Sigmoid colon (tissue), 4 donors: ENCODE data around the gene ETV5.

Experiments used
- POLR2AphosphoS5 ChIP-seq, 4 donors: sonication (generic); formaldehyde crosslinking; IDR thresholded peaks; one replicate each; pipeline ENCODE4 v1.6.1; 2017; ENCODE audit warnings: antibody characterized with exemption in 4 of 4
- TF ChIP-seq, protein P1 (sequence below), 4 experiments: fragments of 450-650 bp in 3 of 4; fragments of 200-600 bp in 1 of 4; IDR thresholded peaks; one replicate each; pipeline ENCODE4 v1.5.1; 2016 to 2019; ENCODE audit warnings: antibody characterized with exemption in 4 of 4, mild to moderate bottlenecking in 3 of 4, moderate library complexity in 2 of 4

DNA sequence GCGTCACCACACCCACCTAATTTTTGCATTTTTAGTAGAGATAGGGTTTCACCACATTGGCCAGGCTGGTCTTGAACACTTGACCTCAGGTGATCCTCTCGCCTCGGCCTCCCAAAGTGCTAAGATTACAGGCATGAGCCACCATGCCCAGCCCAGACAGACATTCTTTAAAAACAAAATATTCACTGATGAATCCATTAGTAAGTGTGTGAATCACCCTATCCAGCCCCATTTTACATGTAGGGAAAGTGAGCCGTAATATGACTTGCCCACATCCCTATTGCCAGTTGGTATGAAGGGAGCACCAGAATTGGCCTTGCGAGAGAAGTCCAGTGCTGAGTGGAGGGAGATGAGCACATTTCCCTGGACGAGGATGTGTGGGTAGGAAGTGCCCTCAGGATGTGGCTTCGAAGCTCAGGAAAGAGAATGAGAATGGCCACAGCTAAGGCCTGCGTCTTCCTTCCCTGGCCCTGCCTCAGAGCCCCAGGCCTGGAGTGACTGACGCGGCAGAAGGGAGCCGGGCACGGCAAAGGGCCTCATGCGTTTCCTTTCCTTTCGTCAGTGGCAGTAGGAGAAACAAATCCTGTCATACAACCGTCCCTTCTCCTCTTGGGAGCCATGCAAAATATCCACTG lies 28.3 kb upstream of the ETV5 start:
- TF ChIP-seq, protein P1, sequence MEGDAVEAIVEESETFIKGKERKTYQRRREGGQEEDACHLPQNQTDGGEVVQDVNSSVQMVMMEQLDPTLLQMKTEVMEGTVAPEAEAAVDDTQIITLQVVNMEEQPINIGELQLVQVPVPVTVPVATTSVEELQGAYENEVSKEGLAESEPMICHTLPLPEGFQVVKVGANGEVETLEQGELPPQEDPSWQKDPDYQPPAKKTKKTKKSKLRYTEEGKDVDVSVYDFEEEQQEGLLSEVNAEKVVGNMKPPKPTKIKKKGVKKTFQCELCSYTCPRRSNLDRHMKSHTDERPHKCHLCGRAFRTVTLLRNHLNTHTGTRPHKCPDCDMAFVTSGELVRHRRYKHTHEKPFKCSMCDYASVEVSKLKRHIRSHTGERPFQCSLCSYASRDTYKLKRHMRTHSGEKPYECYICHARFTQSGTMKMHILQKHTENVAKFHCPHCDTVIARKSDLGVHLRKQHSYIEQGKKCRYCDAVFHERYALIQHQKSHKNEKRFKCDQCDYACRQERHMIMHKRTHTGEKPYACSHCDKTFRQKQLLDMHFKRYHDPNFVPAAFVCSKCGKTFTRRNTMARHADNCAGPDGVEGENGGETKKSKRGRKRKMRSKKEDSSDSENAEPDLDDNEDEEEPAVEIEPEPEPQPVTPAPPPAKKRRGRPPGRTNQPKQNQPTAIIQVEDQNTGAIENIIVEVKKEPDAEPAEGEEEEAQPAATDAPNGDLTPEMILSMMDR (IDR thresholded peaks at IDR 0.05): no peak
- TF ChIP-seq POLR2AphosphoS5 (IDR thresholded peaks at IDR 0.05): no peak
